MM.1S (cell line): Measurements from ENCODE around the gene CTNNA2.

Experiments
- DNase-seq: peaks from one replicate; pipeline ENCODE4 v3.0.0-alpha.2; 2015
- H2AFZ ChIP-seq: fragments of 300-600 bp; sonication (generic); 2 replicates; pipeline ENCODE4 v1.6.0; 2016; ENCODE audit warnings: antibody characterized with exemption, low read length
- H3F3A ChIP-seq: fragments of 300-600 bp; sonication (generic); 2 replicates; pipeline ENCODE4 v1.6.1; 2016; ENCODE audit warnings: mild to moderate bottlenecking, antibody characterized with exemption, low read length, moderate library complexity, mixed read lengths; ENCODE audit not compliant: insufficient read depth
- H3K27ac ChIP-seq: fragments of 300-600 bp; sonication (generic); 2 replicates; pipeline ENCODE4 v1.5.1; 2016; ENCODE audit warnings: mild to moderate bottlenecking, low read length
- H3K27me3 ChIP-seq: fragments of 300-600 bp; sonication (generic); replicated peaks from 2 replicates; pipeline ENCODE4 v1.6.0; 2016; ENCODE audit warnings: low read length; ENCODE audit not compliant: insufficient read depth
- H3K36me3 ChIP-seq: fragments of 300-600 bp; sonication (generic); replicated peaks from 2 replicates; pipeline ENCODE4 v1.6.1; 2016; ENCODE audit warnings: mild to moderate bottlenecking, low read length, mixed read lengths; ENCODE audit not compliant: insufficient read depth
- H3K4me1 ChIP-seq: fragments of 300-600 bp; sonication (generic); 2 replicates; pipeline ENCODE4 v1.6.1; 2016; ENCODE audit warnings: low read length, mixed read lengths
- H3K4me2 ChIP-seq: fragments of 300-600 bp; sonication (generic); 2 replicates; pipeline ENCODE4 v1.6.0; 2016; ENCODE audit warnings: low read depth, low read length
- H3K4me3 ChIP-seq: fragments of 300-600 bp; sonication (generic); 2 replicates; pipeline ENCODE4 v1.5.1; 2016; ENCODE audit warnings: low read length, mixed read lengths
- H3K79me2 ChIP-seq: fragments of 300-600 bp; sonication (generic); 2 replicates; pipeline ENCODE4 v1.6.1; 2016; ENCODE audit warnings: mixed run types, low read length, mixed read lengths
- H3K9ac ChIP-seq: fragments of 300-600 bp; sonication (generic); 2 replicates; pipeline ENCODE4 v1.6.1; 2016; ENCODE audit warnings: low read length, mixed read lengths
- H3K9me2 ChIP-seq: fragments of 300-600 bp; sonication (generic); replicated peaks from 2 replicates; pipeline ENCODE4 v1.6.1; 2016; ENCODE audit warnings: mild to moderate bottlenecking, low read length, mixed read lengths; ENCODE audit not compliant: insufficient read depth
- H3K9me3 ChIP-seq: fragments of 300-600 bp; sonication (generic); replicated peaks from 2 replicates; pipeline ENCODE4 v1.6.1; 2016; ENCODE audit warnings: mild to moderate bottlenecking, low read length, mixed read lengths; ENCODE audit not compliant: insufficient read depth
- H4K20me1 ChIP-seq: fragments of 300-600 bp; sonication (generic); 2 replicates; pipeline ENCODE4 v1.6.1; 2016; ENCODE audit warnings: mild to moderate bottlenecking, low read length, moderate library complexity, mixed read lengths; ENCODE audit not compliant: insufficient read depth
- CTCF ChIP-seq: fragments of 300-600 bp; sonication (generic); IDR thresholded peaks from 2 replicates; pipeline ENCODE4 v1.5.1; 2016; ENCODE audit warnings: antibody characterized with exemption, low read length, mixed read lengths
- EZH2 ChIP-seq: fragments of 300-600 bp; sonication (generic); optimal IDR thresholded peaks from 2 replicates; pipeline ENCODE3; 2017; ENCODE audit warnings: low read depth, mild to moderate bottlenecking, antibody characterized with exemption, low read length, mixed read lengths
- EZH2phosphoT487 ChIP-seq: fragments of 300-600 bp; sonication (generic); IDR thresholded peaks from 2 replicates; pipeline ENCODE4 v1.6.1; 2018; ENCODE audit warnings: antibody characterized with exemption, low read length

The CTNNA2 gene

GRCh38 chr2:80610108-80610507, 1097.3 kb downstream of the CTNNA2 start:
- H4K20me1 ChIP-seq: no peaks in the 10 kb centered on the region
- H3K36me3 ChIP-seq: no peaks in the 10 kb centered on the region
- H3K9me2 ChIP-seq: no peaks in the 10 kb centered on the region
- no peak overlapping the region for H3K9ac ChIP-seq
- DNase-seq: no peak
- no peaks in the 10 kb centered on the region for H3K4me1 ChIP-seq
- no peaks in the 10 kb centered on the region for H3F3A ChIP-seq
- no peaks in the 10 kb centered on the region for H3K9me3 ChIP-seq
- no peak overlapping the region for H3K27ac ChIP-seq
- no peaks in the 10 kb centered on the region for H3K79me2 ChIP-seq
- TF ChIP-seq CTCF: no peak
- TF ChIP-seq EZH2: no peak
- no peak for TF ChIP-seq EZH2phosphoT487
- H3K4me2 ChIP-seq: no peak overlapping the region
- H3K27me3 ChIP-seq: no peaks in the 10 kb centered on the region
- H2AFZ ChIP-seq: no peak overlapping the region
- no peak overlapping the region for H3K4me3 ChIP-seq

GRCh38 chr2:80621656-80622055, 1108.8 kb downstream of the CTNNA2 start:
- Histone ChIP-seq H2AFZ (no peak overlapping the region), H3K4me3 (no peak overlapping the region), H3K36me3 (no peaks in the 10 kb centered on the region), H3F3A (no peaks in the 10 kb centered on the region), H3K79me2 (no peaks in the 10 kb centered on the region), H3K4me2 (no peak overlapping the region), H3K9me3 (no peaks in the 10 kb centered on the region), H3K27me3 (no peaks in the 10 kb centered on the region), H3K27ac (no peak overlapping the region), H3K9me2 (no peaks in the 10 kb centered on the region), H3K4me1 (no peaks in the 10 kb centered on the region), H3K9ac (no peak overlapping the region), H4K20me1 (no peaks in the 10 kb centered on the region)
- DNase-seq: no peak
- no peak for TF ChIP-seq EZH2
- no peak for TF ChIP-seq EZH2phosphoT487
- TF ChIP-seq CTCF: no peak

- Histone ChIP-seq H3K79me2 (no peaks in the 10 kb centered on the region), H4K20me1 (no peaks in the 10 kb centered on the region), H3K27ac (no peak overlapping the region), H3K9me3 (no peaks in the 10 kb centered on the region), H3K9me2 (no peaks in the 10 kb centered on the region), H3K36me3 (no peaks in the 10 kb centered on the region), H3K4me1 (no peaks in the 10 kb centered on the region), H3K9ac (no peak overlapping the region), H3K27me3 (no peaks in the 10 kb centered on the region), H3K4me2 (no peak overlapping the region), H2AFZ (no peak overlapping the region), H3F3A (no peaks in the 10 kb centered on the region), H3K4me3 (no peak overlapping the region)
- no peak for DNase-seq
- no peak for TF ChIP-seq EZH2
- no peak for TF ChIP-seq EZH2phosphoT487
- no peak for TF ChIP-seq CTCF
Observed at GRCh38 chr2:80624062-80624461, 1111.2 kb downstream of the CTNNA2 start.
